OCI-LY7 (cell line): ENCODE results near the gene KYNU. TPM values are rescaled to one million over a fixed set of nuclear protein-coding genes. Genes with fewer than 3 reads are reported as not detected.
"Not testable (repeated sequence)": the region's sequence is repeated elsewhere in the genome, so short reads cannot be mapped to it uniquely, and the experiment has no call there.

Source experiments
- BruUV-seq: library from RNA; stranded (reverse); fragments of 400-500 nt; replicated peaks from 2 replicates; lab custom pipeline; 2021; lab: Mats Ljungman, UMichigan
- CTCF ChIA-PET: fragments of 300-600 bp; sonication (Branson Sonifier 250); formaldehyde crosslinking; loops from one replicate; lab custom pipeline; 2022; ENCODE audit warnings: antibody characterized with exemption; ENCODE audit not compliant: unreplicated experiment; lab: Charles Lee
- POLR2A ChIA-PET: fragments of 300-600 bp; sonication (Branson Sonifier 250); formaldehyde crosslinking; loops from one replicate; lab custom pipeline; 2022; ENCODE audit warnings: antibody characterized with exemption; lab: Charles Lee
- DNase-seq: peaks from one replicate; pipeline ENCODE4 v3.0.0-alpha.2; 2015; ENCODE audit warnings: low spot score
- H2AFZ ChIP-seq: fragments of 200-600 bp; sonication (generic), shearing (Covaris generic); 2 replicates; pipeline ENCODE4 v1.6.1; 2014; ENCODE audit warnings: mild to moderate bottlenecking, antibody characterized with exemption, low read length, moderate library complexity
- H3K27ac ChIP-seq: fragments of 200-600 bp; sonication (generic); 2 replicates; pipeline ENCODE4 v1.5.1; 2014; ENCODE audit warnings: mixed run types, low read depth, mild to moderate bottlenecking, moderate library complexity, low read length, inconsistent platforms; ENCODE audit not compliant: poor library complexity, severe bottlenecking
- H3K36me3 ChIP-seq: fragments of 200-600 bp; sonication (generic); 2 replicates; pipeline ENCODE4 v1.6.1; 2014; ENCODE audit warnings: mild to moderate bottlenecking, antibody characterized with exemption, low read length, moderate library complexity, mixed read lengths; ENCODE audit not compliant: insufficient read depth
- H3K4me1 ChIP-seq: fragments of 200-600 bp; sonication (generic); 2 replicates; pipeline ENCODE4 v1.5.1; 2014; ENCODE audit warnings: mild to moderate bottlenecking, low read length; ENCODE audit not compliant: insufficient read depth, poor library complexity, severe bottlenecking
- H3K4me2 ChIP-seq: fragments of 200-600 bp; sonication (generic); 2 replicates; pipeline ENCODE4 v1.6.1; 2014; ENCODE audit warnings: mild to moderate bottlenecking, low read length
- H3K4me3 ChIP-seq: fragments of 200-600 bp; sonication (generic); 2 replicates; pipeline ENCODE4 v1.5.1; 2014; ENCODE audit warnings: mild to moderate bottlenecking, low read depth, low read length; ENCODE audit not compliant: poor library complexity, severe bottlenecking
- H3K79me2 ChIP-seq: fragments of 200-600 bp; sonication (generic); 2 replicates; pipeline ENCODE4 v1.6.1; 2016; ENCODE audit warnings: low read depth, mild to moderate bottlenecking, low read length, moderate library complexity, mixed read lengths; ENCODE audit not compliant: insufficient read depth
- H3K9me2 ChIP-seq: fragments of 200-600 bp; sonication (generic); 2 replicates; pipeline ENCODE4 v1.6.1; 2016; ENCODE audit warnings: mild to moderate bottlenecking, low read length, mixed read lengths; ENCODE audit not compliant: insufficient read depth
- H3K9me3 ChIP-seq: fragments of 200-600 bp; sonication (generic); 2 replicates; pipeline ENCODE4 v1.6.1; 2014; ENCODE audit warnings: mild to moderate bottlenecking, mixed run types, low read length, mixed read lengths
- H4K20me1 ChIP-seq: fragments of 200-600 bp; sonication (generic); 2 replicates; pipeline ENCODE4 v1.6.1; 2014; ENCODE audit warnings: mild to moderate bottlenecking, antibody characterized with exemption, low read length, moderate library complexity, mixed read lengths; ENCODE audit not compliant: insufficient read depth
- EZH2phosphoT487 ChIP-seq: fragments of 200-600 bp; sonication (generic); IDR thresholded peaks from 2 replicates; pipeline ENCODE4 v1.6.1; 2018; ENCODE audit warnings: low read depth, borderline replicate concordance, mild to moderate bottlenecking, mixed run types, antibody characterized with exemption, low read length, moderate library complexity, mixed read lengths
- intact Hi-C: fragments of 100-400 bp; cut with micrococcal nuclease; formaldehyde crosslinking; loops from one replicate; pipeline ENCODE4 v1.10.0; 2022; ENCODE audit not compliant: unreplicated experiment
- total RNA-seq, 2 experiments: library from RNA; depleted of rRNA in 1 of 2; stranded (reverse); fragments of >200 nt in 1 of 2; shearing (Covaris generic) in 1 of 2; gene quantifications; 2 replicates each; pipeline ENCODE4 v1.2.3, GENCODE V29; 2014 to 2022
- TF ChIP-seq, protein P1 (sequence below): fragments of 200-600 bp; sonication (generic); conservative IDR thresholded peaks from 2 replicates; pipeline ENCODE4 v1.5.1; 2014; ENCODE audit warnings: mild to moderate bottlenecking, antibody characterized with exemption, low read length, moderate library complexity, mixed read lengths

Gene KYNU
- total RNA-seq, 2 experiments from 2014 or later = 0.27 TPM; not detected in 1

DNA sequence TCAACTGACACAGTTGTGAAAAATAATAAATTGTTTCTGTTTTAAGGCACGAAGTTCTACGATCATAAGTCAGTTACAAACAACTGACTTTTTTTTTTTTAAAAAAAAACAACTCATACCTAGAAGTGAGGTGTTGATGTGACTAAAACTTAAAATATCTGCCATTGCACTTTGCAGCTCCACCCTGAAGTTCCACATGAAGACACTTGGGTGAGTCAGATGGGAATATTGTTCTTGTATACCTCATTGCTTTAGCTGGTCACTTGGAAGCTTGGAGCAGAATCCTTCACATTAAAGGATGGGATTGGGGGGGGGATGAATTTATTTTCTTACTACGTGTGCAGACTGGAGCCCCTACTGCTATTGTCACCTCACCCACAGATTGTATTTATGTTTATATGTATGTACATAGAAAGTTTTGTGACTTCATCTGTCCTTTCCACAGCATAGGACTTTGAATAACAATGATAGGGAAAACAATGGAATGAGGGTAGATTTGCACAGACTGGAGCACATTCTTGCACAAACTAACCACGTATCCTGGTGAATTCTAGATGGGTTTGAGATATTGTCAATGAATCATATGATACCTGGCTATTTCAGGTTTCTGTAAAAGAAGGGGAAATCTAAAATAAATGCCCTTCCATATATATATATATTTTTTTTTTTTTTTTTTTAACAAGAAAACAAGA, 193.9 kb downstream of the KYNU start:
- DNase-seq = no peak
- Histone ChIP-seq H3K4me3 (no peak overlapping the region), H3K9me2 (no peaks in the 10 kb centered on the region; the same call in 1 of the 2 replicates), H3K4me1 (no peaks in the 10 kb centered on the region), H3K4me2 (no peak overlapping the region), H2AFZ (no peak overlapping the region), H3K9me3 (no peaks in the 10 kb centered on the region), H4K20me1 (no peaks in the 10 kb centered on the region), H3K36me3 (no peaks in the 10 kb centered on the region), H3K27ac (no peak overlapping the region), H3K79me2 (no peaks in the 10 kb centered on the region)
- POLR2A ChIA-PET = interaction anchor here (0.6 to 0.7 kb wide), 2 partner anchors 154 to 667 kb away, joined by 4 read pairs; no protein-coding TSS in a partner anchor
- CTCF ChIA-PET = no interaction called here
- no TSS peak for BruUV-seq
- intact Hi-C loops = no loop called here
- TF ChIP-seq, protein P1, sequence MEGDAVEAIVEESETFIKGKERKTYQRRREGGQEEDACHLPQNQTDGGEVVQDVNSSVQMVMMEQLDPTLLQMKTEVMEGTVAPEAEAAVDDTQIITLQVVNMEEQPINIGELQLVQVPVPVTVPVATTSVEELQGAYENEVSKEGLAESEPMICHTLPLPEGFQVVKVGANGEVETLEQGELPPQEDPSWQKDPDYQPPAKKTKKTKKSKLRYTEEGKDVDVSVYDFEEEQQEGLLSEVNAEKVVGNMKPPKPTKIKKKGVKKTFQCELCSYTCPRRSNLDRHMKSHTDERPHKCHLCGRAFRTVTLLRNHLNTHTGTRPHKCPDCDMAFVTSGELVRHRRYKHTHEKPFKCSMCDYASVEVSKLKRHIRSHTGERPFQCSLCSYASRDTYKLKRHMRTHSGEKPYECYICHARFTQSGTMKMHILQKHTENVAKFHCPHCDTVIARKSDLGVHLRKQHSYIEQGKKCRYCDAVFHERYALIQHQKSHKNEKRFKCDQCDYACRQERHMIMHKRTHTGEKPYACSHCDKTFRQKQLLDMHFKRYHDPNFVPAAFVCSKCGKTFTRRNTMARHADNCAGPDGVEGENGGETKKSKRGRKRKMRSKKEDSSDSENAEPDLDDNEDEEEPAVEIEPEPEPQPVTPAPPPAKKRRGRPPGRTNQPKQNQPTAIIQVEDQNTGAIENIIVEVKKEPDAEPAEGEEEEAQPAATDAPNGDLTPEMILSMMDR = no peak
- TF ChIP-seq EZH2phosphoT487 = no peak

GRCh38 chr2:143074913-143075312, 197.4 kb downstream of the KYNU start:
- H3K9me3 ChIP-seq, H3K4me2 ChIP-seq, H2AFZ ChIP-seq, DNase-seq, H3K4me3 ChIP-seq, H3K9me2 ChIP-seq, H3K36me3 ChIP-seq, CTCF ChIA-PET, H3K4me1 ChIP-seq, H3K27ac ChIP-seq, H4K20me1 ChIP-seq, POLR2A ChIA-PET, H3K79me2 ChIP-seq, intact Hi-C loops, BruUV-seq: not testable (repeated sequence)

GRCh38 chr2:143075711-143076110, 198.2 kb downstream of the KYNU start:
- CTCF ChIA-PET = no interaction called here
- no TSS peak for BruUV-seq
- H3K4me3 ChIP-seq = no peak overlapping the region
- intact Hi-C loops = no loop called here
- H3K9me2 ChIP-seq = no peaks in the 10 kb centered on the region
- POLR2A ChIA-PET = no interaction called here
- H4K20me1 ChIP-seq = no peaks in the 10 kb centered on the region
- no peaks in the 10 kb centered on the region for H3K4me1 ChIP-seq
- no peak overlapping the region for H3K27ac ChIP-seq
- H3K79me2 ChIP-seq = no peaks in the 10 kb centered on the region
- DNase-seq = no peak
- no peaks in the 10 kb centered on the region for H3K36me3 ChIP-seq
- no peak overlapping the region for H2AFZ ChIP-seq
- no peaks in the 10 kb centered on the region for H3K9me3 ChIP-seq
- H3K4me2 ChIP-seq = no peak overlapping the region
- TF ChIP-seq EZH2phosphoT487 = no peak
- TF ChIP-seq, protein P1 = no peak
